C1 segment of cervical spinal cord (tissue), 14 donors: ENCODE data around the gene PPP2R3A.
A peak's percentile ranks its signal among the peaks of the same experiment; 100 is the strongest.
"Not testable (repeated sequence)": the region's sequence is repeated elsewhere in the genome, so short reads cannot be mapped to it uniquely, and the experiment has no call there.

Source experiments
- DNase-seq, 14 donors: peaks; one replicate each; lab custom pipeline; 2025; lab: John Stamatoyannopoulos, UW

Gene PPP2R3A

DNA sequence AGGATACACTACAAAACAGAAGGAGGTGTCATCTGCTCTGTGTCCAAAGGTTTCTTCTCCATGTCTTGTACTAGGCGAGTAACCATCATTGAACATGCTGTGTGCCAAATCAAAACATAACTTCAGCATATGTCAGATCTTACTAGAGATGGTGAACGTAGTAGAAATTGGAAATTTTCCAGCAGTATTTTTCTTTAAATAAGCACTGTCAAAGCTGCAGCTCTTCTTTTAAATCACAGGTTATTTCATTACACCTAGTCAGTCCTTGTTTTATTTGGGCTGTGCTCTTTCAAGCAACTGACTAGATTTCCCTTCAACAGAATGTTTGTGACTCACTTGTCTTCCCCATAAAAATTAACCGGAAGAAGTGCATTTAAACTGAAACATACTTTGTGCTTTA lies 184.1 kb downstream of the PPP2R3A start:
- DNase-seq: peak in 1 of 14 donors; percentile 17

DNA sequence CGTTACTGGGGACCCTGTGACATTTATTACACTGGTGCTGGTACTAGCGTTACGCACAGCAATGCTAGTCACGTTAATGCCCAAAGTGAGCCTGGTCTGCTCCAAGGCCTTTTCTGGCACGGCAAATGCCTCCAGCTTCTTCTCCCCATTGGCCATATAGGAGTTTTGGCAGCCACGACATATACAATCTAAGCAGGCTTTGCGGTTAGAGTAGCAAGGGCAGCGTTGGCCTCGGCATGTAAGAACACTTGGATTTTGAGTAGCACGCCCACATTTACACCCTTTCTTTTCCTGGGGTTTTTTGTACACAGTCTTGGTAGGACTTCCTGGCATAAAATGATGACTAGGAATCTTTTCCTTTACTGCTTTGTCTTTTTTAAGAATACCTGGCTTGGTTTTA lies 185.7 kb downstream of the PPP2R3A start:
- peak in 1 of 14 donors; percentile 30 for DNase-seq

DNA sequence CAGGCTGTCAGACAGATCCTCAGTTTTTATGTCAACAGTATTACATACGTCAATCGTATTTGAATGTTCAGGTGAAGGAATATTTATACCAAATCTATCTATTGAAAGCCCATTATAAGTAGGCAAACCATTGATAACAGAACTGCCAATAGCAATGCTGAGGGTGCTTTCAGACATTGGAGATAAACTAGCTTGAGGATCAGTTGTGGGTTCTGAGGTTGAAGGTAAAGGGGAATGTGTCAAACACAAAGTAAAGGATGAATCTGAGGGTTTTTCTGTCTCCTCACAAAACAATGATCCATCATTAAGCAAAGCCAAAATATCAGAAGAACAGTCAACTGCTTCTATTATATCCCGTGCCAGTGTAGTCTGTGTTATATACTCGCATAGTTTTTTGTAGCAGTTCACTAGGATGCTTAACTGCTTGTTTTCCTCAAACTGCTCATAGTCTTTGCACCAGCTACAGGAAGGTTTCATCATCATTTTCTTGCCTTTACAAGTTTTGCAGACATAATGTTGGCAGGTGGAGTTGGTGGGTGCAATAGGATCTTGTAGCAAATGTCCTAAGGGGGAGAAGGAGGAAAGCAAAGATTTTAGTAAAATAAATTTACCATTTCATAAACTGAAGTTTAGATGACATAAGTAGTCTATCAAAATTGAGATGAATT lies 186.8 kb downstream of the PPP2R3A start:
- no peak for DNase-seq

DNA sequence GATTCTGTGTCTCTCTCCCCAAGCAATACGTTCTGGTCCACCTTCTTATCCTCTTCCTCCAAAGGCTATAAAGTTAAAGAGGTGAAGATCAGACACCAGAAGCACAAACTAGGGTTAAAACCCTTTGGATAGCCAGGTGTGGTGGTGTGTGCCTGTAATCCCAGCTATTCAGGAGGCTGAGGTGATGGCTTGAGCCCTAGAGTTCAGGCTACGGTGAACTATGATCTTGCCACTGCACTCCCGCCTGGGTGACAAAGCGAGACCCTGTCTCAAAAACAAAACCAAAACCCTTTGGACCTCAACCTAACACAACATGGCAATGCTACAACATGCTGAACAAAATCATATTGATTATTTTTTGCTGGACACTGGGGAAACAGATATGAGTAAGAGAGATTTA lies 187.4 kb downstream of the PPP2R3A start:
- DNase-seq: no peak

DNA sequence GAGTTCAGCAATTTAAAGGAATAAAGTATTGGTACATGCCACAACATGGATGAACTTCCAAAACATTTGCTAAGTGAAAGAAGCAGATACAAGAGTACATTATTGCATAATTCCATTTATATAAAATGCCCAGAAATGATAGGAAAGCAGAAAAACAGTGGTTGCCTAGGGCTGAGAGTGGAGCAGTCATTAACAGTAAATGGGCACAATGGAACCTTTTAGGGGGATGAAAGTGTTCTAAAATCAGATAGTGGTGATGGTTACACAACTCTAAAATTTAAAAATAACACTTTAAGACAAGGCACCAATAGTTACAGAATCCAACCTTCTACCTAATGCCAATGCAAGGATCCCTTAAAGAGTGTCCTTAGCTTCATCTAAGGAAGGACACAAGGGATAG lies 196.0 kb downstream of the PPP2R3A start:
- DNase-seq: no peak

DNA sequence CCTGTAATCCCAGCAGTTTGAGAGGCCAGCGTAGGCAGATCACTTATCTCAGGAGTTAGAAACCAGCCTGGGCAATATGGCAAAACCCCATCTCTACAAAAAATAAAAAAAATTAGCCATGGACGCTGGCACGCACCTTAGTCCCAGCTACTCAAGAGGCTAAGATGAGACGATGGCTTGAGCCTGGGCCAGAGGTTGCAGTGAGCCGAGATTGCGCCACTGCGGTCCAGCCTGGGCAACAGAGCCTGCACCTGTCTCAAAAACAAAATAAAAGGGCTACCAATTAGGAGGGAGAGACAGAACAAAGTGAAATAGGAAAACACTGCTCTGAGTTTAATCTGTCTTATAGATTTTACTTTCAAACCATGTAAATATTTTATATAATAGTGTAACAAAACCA lies 196.8 kb downstream of the PPP2R3A start:
- DNase-seq: no peak

DNA sequence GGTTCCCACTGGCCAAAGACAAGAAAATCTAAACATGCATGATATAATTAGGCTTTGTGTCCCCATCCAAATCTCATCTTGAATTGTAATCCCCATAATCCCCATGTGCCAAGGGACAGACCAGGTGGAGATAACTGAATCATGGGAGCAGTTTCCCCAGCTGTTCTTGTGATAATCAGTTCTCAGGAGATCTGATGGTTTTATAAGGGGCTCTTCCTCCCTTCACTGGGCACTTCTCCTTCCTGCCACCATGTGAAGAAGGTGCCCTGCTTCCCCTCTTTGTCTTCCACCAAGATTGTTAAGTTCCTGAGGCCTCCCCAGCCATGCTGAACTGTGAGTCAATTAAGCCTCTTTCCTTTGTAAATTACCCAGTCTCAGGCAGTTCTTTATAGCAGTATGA lies 198.1 kb downstream of the PPP2R3A start:
- not testable (repeated sequence) for DNase-seq

DNA sequence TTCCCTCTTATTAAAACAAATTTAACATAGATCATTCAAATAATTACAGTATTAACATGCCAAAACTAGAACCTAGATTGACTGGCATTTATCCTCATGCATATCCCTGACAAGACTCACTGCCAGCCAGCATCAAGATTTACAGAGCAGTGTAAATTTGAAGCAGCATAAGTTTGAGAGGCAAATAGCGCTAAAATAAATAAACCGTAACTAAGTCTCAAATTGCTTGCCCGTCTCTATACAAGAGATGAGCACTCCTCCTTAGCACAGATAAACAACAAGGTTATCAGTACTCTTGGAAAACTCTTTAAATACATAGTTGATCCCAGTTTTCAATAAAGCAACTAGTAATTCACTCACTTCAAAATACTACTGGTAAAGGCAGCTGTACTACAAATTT lies 201.0 kb downstream of the PPP2R3A start:
- no peak for DNase-seq

DNA sequence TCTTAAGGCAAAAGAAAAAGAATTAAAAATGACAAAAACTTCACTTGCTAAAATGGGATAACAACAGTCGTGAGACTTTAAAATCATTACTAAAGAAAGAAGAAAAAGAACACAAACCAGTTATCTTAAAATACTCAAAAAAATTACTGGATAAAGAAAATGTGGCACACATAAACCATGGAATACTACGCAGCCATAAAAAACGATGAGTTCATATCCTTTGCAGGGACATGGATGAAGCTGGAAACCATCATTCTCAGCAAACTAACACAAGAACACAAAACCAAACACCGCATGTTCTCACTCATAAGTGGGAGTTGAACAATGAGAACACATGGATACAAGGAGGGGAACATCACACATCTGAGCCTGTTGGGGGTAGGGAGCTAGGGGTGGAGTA lies 202.7 kb downstream of the PPP2R3A start:
- DNase-seq: not testable (repeated sequence)

DNA sequence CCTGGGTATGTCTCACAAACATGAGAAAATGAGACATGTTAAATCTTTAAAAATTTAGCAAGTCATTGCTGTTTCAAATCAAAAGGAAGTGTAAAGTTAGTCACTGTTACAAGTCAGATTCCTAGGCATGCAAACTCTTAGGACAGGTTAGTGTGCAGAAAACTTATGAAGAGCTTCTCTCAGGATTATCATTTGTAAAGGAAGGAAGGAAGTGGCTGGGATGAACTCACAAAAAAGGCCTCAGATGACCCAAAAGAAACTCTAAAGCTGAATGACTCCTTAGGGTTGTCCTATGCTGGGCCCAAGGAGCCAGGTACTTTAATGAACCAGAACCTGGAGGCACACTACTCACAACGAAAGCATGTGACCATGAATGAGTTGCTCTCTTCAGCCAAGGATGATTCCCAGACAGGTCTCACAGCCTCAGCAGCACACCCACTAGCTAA lies 205.6 kb downstream of the PPP2R3A start:
- DNase-seq: no peak

DNA sequence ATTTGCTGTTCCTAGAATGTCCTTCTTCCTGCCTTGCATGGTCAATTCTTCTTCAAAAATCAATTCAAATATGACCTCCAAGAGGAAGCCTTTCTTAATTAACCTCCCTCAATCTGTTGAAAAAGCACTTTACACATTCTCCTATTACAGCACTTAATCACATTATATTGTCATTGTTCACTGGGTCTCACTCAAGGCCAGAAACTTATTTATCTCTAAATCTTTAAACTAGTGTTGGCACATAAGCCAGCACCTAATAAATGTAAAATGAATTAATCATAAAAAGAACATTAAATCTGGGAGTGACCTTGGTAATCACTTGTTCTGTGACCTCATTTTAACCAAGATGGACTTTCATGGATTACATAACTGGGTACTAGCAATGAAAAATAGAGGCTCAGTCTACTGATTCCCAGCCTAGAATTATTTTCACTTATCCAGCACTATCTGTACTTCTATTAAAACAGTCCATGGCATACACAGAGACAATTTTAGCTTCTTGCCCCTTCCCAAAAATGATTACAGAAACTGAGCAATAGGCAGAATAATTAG lies 208.5 kb downstream of the PPP2R3A start:
- DNase-seq: no peak

DNA sequence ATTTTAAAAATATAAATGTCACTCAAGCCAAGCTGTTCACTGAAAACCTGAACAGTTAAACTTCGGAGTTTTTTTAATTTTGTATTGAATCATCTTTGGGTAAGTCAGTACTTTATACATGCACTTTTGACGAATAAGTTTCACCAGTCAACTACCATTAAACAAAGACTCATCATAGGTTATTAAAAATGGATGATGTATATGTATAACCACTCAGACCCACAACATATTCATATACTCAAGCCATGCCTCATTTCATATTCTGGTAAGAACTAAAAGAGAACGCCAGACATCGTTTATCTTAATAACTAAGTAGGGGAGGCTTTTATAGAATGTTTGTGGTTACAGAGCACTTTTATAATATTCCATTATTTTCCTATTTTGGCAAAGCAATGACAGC lies 212.3 kb downstream of the PPP2R3A start:
- DNase-seq: no peak

DNA sequence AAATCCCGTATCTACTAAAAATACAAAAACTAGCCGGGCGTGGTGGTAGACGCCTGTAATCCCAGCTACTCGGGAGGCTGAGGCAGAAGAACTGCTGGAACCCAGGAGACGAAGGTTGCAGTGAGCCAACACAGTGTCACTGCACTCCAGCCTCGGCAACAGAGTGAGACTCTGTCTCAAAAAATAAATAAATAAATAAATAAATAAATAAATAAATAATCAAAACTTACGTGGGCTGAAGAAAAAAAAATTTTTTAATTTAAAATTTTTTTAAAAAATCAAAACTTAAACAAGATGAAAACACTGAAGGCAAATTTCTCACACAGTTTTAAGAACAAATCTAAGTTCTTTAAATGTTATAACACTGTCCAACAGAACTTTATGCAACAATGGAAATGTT lies 216.2 kb downstream of the PPP2R3A start:
- DNase-seq: no peak

DNA sequence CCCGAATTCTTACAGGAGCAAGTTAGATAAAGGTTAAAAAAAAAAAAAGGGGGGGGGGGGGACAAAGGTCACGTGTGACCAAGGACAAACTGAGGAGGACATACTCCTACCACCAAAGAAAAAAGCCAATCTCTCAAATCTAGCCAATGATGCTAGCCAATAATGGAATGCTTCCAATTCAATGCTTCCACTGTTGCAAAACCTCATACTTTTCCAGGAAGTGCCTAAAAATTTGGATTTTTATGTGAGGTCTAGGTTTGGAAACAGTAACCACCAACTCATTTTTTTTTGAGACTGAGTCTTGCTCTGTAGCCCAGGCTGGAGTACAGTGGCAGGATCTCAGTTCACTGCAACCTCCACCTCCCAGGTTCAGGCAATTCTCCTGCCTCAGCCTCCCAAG lies 219.2 kb downstream of the PPP2R3A start:
- no peak for DNase-seq

DNA sequence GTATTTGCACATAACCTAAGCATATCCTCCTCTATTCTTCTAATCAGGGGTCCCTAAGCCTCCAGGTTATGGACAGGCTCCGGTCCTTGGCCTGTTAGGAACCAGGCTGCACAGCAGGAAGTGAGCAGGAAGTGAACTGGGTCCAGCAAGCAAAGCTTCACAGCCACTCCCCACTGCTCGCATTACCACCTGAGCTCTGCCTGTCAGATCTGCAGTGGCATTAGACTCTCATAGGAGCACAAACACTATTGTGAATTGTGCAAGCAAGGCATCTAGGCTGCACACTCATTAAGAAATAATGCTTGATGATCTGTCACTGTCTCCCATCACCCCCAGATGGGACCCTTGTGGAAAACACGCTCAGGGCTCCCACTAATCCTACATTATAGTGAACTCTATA lies 220.8 kb downstream of the PPP2R3A start:
- DNase-seq: no peak

DNA sequence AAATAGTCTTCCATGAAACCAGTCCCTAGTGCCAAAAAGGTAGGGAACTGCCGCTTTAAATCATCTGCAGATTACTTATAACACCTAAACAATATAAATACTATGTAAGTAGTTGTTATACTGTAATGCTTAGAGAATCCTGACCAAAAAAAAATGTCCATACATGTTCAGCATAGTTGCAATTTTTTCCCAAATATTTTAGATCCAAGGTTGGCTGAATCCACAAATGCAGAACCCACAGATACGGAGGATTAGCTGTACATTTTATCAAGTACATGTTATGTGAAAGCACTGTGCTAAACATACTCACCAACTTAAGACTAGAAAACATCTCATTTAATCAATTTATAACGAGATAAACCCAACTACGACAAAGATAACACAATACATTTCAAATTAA lies 221.3 kb downstream of the PPP2R3A start:
- no peak for DNase-seq

DNA sequence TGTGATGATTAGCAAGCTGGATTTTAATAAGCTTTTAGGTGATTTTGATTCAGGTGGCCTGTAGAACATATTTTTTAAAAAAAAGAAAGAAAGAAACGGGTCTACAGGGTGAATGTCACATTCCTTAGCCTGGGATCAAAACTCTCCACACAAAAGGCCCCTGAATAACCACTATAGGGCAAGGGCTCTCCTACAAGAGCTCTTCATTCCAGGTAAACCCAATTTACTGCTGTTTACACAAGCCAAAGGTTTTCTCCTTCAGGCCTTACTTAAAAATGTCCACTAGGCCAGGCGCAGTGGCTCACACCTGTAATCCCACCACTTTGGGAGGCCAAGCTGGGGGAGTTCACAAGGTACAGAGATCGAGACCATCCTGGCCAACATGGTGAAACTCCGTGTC lies 222.3 kb downstream of the PPP2R3A start:
- no peak for DNase-seq

DNA sequence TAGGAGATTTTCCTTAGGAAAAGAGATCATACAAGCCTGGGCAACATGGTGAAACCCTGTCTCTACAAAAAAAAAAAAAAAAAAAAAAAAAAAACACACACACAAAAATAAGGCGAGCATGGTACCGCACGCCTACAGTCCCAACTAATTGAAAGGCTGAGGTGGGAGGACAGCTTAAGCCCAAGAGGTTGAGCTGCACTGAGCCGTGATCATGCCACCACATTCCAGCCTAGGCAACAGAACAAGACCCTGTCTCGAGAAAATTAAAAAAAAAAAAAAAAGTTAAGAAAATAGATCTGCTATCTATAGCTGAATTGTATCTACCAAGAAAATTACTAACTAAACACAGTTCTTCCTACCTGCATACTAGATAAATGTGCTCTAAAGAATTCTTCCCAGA lies 223.5 kb downstream of the PPP2R3A start:
- DNase-seq: no peak

DNA sequence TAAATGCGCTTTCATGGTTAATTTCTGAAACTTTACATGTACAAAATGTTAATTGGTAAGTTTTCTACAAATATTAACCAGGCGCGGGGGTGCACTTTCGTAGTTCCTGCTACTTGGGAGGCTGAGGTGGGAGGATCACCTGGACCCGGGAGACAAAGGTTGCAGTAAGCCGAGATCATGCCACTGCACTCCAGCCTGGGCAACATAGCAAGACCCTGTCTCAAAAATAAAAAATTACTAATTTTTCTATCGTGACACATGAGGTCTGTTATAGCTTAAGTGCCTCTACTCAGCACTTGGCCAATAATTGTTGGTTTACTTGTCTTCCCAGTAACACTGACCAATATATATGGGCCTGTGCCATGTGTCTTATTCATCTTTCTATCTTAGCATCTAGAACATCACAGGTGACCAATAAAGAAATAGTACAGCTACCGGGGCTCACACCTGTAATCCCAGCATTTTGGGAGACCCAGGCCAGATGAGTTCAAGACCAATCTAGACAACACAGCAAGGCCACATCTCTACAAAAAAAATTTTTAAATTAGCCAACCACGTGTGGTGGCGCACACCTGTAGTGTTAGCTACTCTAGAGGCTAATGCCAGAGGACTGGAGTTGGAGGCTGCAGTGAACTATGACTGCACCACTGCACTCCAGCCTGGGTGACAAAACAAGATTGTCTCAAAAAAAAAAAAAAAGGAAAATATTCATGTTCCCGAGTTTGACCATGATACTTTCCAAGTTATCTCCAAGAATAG lies 224.5 kb downstream of the PPP2R3A start:
- no peak for DNase-seq

DNA sequence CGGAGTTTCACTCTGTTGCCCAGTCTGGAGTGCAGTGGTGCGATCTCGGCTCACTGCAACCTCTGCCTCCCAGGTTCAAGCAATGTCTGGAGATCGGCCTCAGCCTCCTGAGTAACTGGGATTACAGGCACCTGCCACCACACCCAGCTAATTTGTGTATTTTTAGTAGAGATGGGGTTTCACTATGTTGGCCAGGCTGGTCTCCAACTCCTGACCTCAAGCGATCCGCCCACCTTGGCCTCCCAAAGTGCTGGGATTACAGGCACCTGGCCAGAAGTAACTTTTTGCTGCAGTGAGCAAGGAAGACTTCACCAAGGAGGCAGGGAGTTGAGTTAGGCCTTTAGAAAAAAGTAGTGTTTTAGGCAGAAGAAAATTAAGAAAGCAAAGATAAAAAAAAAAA lies 226.7 kb downstream of the PPP2R3A start:
- DNase-seq: not testable (repeated sequence)

DNA sequence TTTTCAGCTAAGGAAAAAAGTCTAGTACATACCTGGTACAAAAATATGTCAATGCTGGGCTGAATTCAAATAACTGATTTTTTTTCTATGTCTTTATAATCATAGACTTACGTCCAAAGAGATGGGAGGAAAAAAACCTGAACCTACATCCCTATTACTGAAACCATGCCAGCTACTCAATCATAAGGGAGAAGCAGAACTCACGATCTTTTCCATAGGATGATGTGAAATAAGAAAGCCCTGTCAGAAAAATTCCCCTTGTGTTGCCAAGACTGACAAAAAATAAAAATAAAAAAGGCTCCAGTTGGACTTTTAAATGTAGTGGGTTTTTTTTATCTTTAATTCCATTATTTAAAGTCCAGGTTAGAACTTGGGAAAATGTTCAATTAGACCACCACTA lies 227.3 kb downstream of the PPP2R3A start:
- no peak for DNase-seq

DNA sequence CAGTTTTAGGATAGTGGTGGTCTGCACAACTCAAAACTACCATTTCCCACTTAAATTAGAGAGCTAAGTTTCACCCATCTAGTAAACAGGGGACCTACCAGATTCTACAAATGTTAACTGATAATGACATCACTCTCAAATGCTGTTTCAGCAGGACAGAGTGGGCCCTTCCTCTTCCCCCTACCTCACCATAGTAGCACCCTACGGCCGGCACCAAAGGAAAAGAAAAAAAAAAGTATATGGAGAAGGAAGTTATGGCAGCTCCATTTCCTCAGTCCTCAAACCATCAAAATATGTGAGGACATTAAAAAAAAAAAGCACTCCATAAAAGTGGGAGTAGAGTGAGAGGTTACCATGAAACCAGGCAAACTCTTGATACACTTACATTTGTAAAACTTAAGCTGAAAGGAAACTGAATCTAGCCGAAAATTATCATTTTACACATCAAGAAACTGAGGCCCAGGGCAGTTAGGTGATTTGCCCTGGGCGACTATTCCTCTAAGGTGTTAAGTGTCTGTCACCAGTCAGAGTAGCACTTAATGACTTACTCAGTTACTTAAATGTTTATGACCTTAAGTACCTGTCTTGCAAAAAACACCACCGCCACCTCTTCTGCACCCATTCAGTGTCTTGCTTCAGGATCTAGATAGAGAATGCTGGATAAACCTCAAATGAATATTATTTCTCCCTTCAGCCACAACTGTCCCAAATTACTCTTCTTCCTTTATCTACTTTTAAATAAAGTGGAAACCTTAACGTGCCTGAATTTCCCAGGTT lies 227.9 kb downstream of the PPP2R3A start:
- peak in 1 of 14 donors; percentile 14 for DNase-seq
